Skeletal muscle satellite cell (primary cell): ENCODE data around the gene KCNB1. TPM values are rescaled to one million over a fixed set of nuclear protein-coding genes. Genes with fewer than 3 reads are reported as not detected.

ENCODE experiments used
- H3K27me3 ChIP-seq: 2 replicates; pipeline ENCODE4 v1.7.0; 2013; ENCODE audit warnings: low read length; ENCODE audit not compliant: control insufficient read depth, insufficient read depth
- H3K36me3 ChIP-seq: 2 replicates; pipeline ENCODE4 v1.7.0; 2013; ENCODE audit warnings: mild to moderate bottlenecking, control low read depth, low read length; ENCODE audit not compliant: insufficient read depth
- H3K4me1 ChIP-seq: 2 replicates; pipeline ENCODE4 v1.7.0; 2013; ENCODE audit warnings: low read length; ENCODE audit not compliant: control insufficient read depth, insufficient read depth
- H3K4me2 ChIP-seq: 2 replicates; pipeline ENCODE4 v1.7.0; 2013; ENCODE audit warnings: mild to moderate bottlenecking, low read length
- H3K4me3 ChIP-seq: 2 replicates; pipeline ENCODE4 v1.7.0; 2013; ENCODE audit warnings: low read length
- H3K9ac ChIP-seq: 2 replicates; pipeline ENCODE4 v1.7.0; 2013; ENCODE audit warnings: mild to moderate bottlenecking, low read depth, low read length, moderate library complexity
- H3K9me3 ChIP-seq: replicated peaks from 2 replicates; pipeline ENCODE4 v1.7.0; 2013; ENCODE audit warnings: mild to moderate bottlenecking, control low read depth, low read length
- total RNA-seq: library from RNA; depleted of rRNA; stranded (reverse); fragments of >200 nt; gene quantifications from 2 replicates; pipeline ENCODE4 v1.2.3, GENCODE V29; 2012; rRNA removed

The KCNB1 gene
- total RNA-seq, result 0.25 and 0.87 TPM in 2 replicates

DNA sequence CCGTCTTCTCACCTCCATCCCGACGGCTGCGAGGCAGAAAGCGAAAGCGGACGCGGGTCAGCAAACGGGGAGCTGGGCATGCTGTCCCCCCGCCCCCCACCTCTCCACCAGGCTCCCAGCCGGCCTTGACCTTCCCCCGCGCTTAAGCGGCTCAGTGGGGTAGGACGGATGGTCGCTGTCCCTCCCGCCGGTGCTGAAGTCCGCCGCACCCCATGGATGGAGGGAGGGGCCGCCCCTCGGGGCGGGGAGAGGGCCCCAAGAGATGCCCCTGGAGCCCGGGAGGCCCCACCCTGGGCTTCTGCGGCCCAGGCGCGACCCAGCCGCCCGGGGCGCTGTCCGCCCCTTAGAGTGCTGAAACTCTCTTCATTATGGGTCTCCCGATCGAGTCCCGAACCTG is at the start of gene KCNB1:
KCNB1 (minus strand) TSS at position 48 of the 397 bp plus-strand sequence. CDS start 188 bp downstream, outside the sequence.
- Histone ChIP-seq H3K9ac (peak within 1 kb of the TSS; percentile 56), H3K4me2 (peak within 1 kb of the TSS; percentile 100), H3K27me3 (peaks cover 41% of the 10 kb centered on the region), H3K36me3 (no peaks in the 10 kb centered on the region), H3K4me3 (peak within 1 kb of the TSS; percentile 82), H3K4me1 (peaks cover 8% of the 10 kb centered on the region), H3K9me3 (no peaks in the 10 kb centered on the region)

DNA sequence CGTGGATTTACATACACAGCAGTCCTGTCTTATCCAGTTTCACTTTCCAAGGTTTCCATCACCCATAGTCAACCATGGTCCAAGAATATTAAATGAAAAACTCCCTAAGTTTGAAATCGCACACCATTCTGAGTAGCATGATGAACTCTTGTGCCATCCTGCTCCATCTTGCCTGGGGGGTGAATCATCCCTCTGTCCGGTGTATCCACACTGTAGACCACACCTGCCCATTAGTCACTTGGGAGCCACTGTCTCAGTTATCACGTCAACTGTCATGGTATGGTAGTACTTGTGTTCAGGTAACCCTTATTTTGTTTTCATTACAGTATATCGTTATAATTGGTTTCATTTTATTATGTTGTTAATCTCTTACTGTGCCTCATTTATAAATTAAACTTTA is 47.0 kb upstream of the KCNB1 start:
- Histone ChIP-seq H3K36me3 (no peaks in the 10 kb centered on the region), H3K4me1 (peaks cover 29% of the 10 kb centered on the region), H3K4me2 (no peak overlapping the region), H3K9ac (no peak overlapping the region), H3K27me3 (no peaks in the 10 kb centered on the region), H3K9me3 (no peaks in the 10 kb centered on the region), H3K4me3 (no peak overlapping the region)

DNA sequence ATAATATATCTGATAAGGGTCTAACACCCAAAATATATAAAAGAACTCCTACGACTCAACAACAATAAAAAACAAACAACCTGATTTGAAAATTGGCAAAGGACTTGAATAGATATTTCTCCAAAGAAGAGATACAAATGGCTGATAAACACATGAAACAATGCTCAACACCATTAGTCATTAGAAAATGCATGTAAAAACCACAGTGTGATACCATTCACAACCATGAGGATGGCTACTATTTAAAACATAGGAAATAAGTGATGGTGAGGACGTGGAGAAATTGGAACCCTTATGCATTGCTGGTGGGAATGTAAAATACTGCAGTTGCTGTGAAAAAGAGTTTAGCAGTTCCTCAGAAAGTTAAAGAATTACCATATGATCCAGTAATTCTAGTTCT is 44.1 kb upstream of the KCNB1 start:
- H3K4me3 ChIP-seq, result no peak overlapping the region
- H3K27me3 ChIP-seq, result no peaks in the 10 kb centered on the region
- H3K36me3 ChIP-seq, result no peaks in the 10 kb centered on the region
- H3K4me2 ChIP-seq, result no peak overlapping the region
- H3K9ac ChIP-seq, result no peak overlapping the region
- H3K9me3 ChIP-seq, result no peaks in the 10 kb centered on the region
- H3K4me1 ChIP-seq, result peaks cover 29% of the 10 kb centered on the region

DNA sequence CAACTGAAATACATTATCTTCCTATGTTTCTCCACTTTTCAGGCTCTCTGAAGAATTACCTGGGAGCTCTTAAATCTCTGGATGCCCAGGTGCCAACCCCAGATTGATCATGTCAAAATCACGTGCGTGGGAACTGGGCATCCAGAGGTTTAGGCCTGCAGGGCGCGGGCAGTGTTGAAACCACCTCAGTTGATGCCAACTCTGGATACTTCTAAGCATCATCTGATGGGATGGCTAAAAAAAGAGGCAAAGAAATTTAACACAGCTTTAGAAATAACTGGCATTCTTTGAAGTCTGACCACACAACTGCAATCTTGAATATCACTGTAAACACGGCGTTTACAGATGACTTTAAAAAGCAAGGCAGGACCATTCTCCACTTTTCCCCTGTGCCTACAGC is 43.6 kb upstream of the KCNB1 start:
- no peak overlapping the region for H3K9ac ChIP-seq
- no peaks in the 10 kb centered on the region for H3K27me3 ChIP-seq
- peaks cover 29% of the 10 kb centered on the region for H3K4me1 ChIP-seq
- H3K4me3 ChIP-seq, result no peak overlapping the region
- H3K9me3 ChIP-seq, result no peaks in the 10 kb centered on the region
- no peaks in the 10 kb centered on the region for H3K36me3 ChIP-seq
- no peak overlapping the region for H3K4me2 ChIP-seq

DNA sequence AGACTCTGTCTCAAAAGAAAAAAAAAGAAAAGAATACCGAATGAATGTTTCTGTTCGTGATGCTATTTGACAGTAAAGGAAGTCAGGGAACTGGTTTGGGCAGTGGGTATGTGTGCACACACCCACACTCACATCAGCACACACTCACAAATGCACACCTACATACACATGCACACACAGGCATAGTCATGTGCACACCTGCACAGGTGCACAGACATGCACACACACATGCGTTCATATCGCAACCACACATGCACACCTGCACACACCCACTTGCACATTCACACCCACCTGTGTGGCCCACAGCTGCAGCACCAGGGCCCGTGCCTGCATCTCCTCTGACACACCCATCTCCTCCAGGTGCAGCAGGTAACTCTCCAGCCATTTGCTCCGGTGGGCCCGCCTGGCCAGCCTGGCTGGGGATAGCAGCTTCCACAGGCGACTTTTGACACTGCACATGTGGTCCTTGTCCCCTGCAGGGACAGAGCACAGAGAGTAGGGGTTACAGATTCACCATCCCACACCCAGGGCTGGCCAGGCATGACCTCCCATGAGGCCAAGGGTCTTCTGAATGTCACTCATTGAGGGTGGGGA is 41.4 kb upstream of the KCNB1 start:
- Histone ChIP-seq H3K9me3 (no peaks in the 10 kb centered on the region), H3K4me2 (no peak overlapping the region), H3K4me1 (peaks cover 26% of the 10 kb centered on the region), H3K4me3 (no peak overlapping the region), H3K27me3 (no peaks in the 10 kb centered on the region), H3K9ac (no peak overlapping the region), H3K36me3 (no peaks in the 10 kb centered on the region)

DNA sequence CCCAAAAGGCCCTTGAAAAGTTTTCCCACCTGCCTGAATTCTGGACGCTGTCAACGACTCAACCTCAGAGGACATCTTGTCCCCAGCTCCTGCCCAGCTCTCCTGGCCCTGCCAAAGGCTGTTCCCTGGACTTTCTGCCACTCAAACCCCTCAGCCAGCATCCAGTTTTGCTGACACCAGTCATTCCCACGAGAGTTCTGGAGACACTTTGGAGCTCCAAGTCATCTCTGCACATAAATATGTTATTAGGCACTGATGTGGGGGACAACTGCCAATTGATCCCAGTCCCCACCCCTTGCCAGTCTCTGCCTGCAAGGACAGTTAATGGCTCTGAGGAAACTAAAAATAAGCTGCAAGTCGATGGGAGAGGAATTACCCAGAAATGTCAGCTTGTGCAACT is 38.9 kb upstream of the KCNB1 start:
- no peaks in the 10 kb centered on the region for H3K9me3 ChIP-seq

DNA sequence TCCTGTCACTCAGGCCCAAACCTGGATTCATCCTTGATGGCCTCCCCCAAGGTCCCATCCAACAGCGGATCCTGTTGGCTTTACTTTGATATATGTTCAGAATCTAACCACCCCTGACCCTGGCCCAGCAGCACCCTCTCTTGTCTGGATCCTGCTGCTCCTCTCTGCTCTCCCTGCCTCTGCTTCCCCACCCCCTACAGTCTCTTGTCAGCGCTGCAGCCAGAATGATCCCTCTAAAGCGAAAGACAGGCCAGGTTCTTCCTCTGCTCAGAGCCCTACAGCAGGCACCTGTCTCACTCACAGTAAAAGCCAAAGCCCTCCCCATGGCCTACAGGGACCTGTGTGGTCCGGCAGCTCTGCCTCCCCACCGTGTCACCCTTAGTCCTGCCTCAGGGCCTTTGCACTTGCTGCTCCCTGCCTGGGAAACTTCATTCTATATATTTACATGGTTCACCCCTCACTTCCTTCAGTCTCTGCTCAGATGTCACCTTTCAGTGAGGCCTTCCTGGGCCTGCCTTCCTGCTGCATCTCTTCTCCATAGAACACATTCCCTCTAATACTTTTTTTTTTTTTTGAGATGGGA is 37.4 kb upstream of the KCNB1 start:
- peaks cover 7% of the 10 kb centered on the region for H3K27me3 ChIP-seq
- H3K4me3 ChIP-seq, result no peak overlapping the region
- no peak overlapping the region for H3K4me2 ChIP-seq
- H3K9me3 ChIP-seq, result no peaks in the 10 kb centered on the region
- peaks cover 9% of the 10 kb centered on the region for H3K4me1 ChIP-seq
- no peaks in the 10 kb centered on the region for H3K36me3 ChIP-seq
- H3K9ac ChIP-seq, result no peak overlapping the region

More for the DNA sequence above, 38.9 kb upstream of the KCNB1 start:
- Histone ChIP-seq H3K4me3 (no peak overlapping the region), H3K4me1 (peaks cover 16% of the 10 kb centered on the region), H3K36me3 (no peaks in the 10 kb centered on the region), H3K27me3 (no peaks in the 10 kb centered on the region), H3K9ac (no peak overlapping the region), H3K4me2 (no peak overlapping the region)

DNA sequence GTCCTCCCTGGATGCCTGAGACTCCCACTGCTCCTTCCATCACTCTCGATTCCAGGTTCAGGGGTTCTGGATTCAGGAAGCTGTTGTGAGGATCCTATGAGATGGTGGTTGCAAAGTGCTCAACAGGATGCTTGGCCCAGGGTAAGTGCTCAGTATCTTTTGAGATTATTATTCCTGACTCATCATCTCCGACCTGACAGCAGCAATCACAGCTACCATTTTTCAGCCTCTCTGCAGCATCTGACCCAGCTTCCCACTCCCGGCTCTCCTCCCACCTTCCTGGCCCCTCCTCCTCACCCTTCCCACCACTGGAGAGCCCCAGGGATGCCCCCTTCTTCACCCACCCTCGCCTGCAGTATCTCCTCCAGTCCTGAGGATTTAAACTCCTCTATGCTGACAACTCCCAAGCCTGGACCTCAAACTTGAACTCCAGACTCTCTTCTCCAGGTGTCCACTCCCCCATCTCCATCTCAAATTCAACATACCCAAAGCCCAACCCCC is 36.8 kb upstream of the KCNB1 start:
- H3K9me3 ChIP-seq, result no peaks in the 10 kb centered on the region
- no peak overlapping the region for H3K9ac ChIP-seq
- peaks cover 9% of the 10 kb centered on the region for H3K4me1 ChIP-seq
- no peaks in the 10 kb centered on the region for H3K36me3 ChIP-seq
- H3K4me2 ChIP-seq, result no peak overlapping the region
- H3K27me3 ChIP-seq, result peaks cover 13% of the 10 kb centered on the region
- no peak overlapping the region for H3K4me3 ChIP-seq

DNA sequence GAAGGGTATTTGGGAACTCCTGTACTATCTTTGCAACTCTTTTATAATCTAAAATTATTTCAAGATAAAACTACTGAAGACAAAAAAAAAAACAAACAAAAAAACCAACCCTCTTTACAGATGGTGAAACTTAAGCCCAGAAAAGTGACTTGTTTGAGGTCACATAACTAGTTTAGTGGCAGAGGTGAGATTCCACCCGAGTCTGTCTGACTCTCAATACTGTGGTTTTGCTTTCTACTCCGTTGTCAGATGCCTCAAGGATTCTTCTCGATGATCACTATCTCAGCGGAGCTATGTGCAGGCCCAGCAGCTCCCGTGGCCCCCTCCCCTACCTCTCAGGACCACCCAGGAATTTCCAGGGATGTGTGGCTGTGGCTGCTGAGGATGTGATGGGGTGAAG is 36.1 kb upstream of the KCNB1 start:
- no peaks in the 10 kb centered on the region for H3K36me3 ChIP-seq
- no peak overlapping the region for H3K9ac ChIP-seq
- H3K4me2 ChIP-seq, result no peak overlapping the region
- H3K27me3 ChIP-seq, result peaks cover 14% of the 10 kb centered on the region
- H3K4me3 ChIP-seq, result no peak overlapping the region
- H3K4me1 ChIP-seq, result peaks cover 9% of the 10 kb centered on the region
- H3K9me3 ChIP-seq, result no peaks in the 10 kb centered on the region

DNA sequence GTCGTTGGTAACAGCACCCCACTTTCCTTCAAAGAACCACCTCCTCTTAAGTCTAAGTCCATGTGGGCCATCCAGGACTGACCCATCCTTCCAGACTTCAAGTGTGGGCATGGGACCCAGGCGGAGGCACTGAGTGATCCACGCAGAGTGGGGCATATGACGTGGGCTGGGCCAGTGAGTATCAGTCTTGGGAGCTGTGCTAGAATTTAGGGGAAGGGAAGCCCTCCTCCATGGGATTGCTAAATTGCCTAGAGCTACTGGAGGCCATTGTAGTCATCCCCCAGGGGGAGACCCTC is 35.3 kb upstream of the KCNB1 start:
- H3K4me3 ChIP-seq, result no peak overlapping the region
- no peak overlapping the region for H3K4me2 ChIP-seq
- H3K9ac ChIP-seq, result no peak overlapping the region
- H3K9me3 ChIP-seq, result no peaks in the 10 kb centered on the region
- H3K4me1 ChIP-seq, result peaks cover 9% of the 10 kb centered on the region
- H3K36me3 ChIP-seq, result no peaks in the 10 kb centered on the region
- H3K27me3 ChIP-seq, result peaks cover 14% of the 10 kb centered on the region

DNA sequence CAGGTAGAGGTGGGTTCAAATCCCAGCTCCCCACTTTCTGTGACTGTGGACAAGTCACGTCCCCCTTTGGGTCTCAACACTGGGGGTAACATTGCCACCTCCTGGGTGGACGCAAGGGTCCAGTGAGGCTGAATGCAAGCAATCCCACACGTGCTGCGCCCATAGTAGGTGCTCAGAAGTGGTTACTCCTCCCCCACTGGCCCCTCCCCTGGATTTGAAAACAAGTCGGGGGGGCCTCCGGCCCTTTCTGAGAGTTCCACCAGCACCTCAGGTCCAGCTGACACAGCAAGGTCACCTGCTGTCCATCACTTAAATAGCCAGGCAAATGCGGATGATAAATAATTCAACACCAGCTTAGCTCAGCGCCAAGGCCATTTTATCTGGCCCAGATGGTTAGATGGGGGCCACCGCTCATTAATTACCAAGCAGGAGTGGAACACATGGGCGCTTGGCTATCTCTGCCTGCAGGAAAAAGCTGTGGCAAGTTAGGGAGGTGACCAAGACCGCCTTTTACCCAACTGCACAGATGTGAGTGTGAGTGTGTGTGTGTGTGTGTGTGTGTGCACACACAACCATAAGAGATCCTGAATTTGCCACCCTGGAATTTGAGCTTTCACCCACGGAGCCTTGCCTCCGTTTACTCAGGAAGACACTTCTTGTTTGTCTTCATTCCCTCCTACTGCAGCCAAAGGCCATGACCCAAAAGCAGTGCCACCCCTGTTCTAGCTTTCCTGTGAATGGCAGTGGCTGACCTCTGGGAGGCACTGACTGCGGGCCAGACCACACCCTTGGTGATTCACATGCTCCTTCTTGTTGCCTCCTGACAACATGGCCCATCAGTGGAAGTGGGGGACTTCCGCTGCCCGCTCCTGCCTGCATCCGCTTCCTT is 34.7 kb upstream of the KCNB1 start:
- Histone ChIP-seq H3K4me2 (no peak overlapping the region), H3K9me3 (no peaks in the 10 kb centered on the region), H3K36me3 (no peaks in the 10 kb centered on the region), H3K4me3 (no peak overlapping the region), H3K27me3 (peaks cover 14% of the 10 kb centered on the region), H3K9ac (no peak overlapping the region), H3K4me1 (peaks cover 9% of the 10 kb centered on the region)
